ENCODE results near the gene ERN1. TPM values are rescaled to one million over a fixed set of nuclear protein-coding genes. Genes with fewer than 3 reads are reported as not detected.

Gene ERN1
- polyA plus RNA-seq, 3 donors: 11.0 to 27.5 (median 13.7) TPM

DNA sequence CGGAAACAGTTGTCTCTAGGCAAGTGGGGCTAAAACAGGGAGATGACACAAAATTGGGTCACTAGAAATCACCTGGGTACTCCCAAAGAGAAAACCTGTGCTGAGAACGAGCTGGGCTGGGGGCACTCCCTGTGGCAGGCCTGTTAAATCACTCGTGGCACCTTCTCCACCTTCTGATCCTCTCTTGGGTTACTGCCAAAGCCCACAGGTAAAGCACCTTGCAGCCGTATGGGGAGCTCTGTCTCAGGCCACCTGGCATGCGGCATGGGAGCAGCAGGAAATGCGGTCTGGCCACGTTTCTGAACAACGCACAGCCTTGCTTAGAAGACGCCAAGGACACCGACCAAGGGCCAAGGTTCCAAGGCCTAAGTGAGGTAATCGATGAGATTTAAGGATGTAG, 88.0 kb downstream of the ERN1 start:
- Mint-ChIP-seq H3K36me3 (peaks cover 86 to 88% of the 10 kb centered on the region in 2 donors), H3K9me3 (no peaks in the 10 kb centered on the region), H3K27ac (peak overlapping the region in 1 of 7 donors; percentile 31), H3K4me1 (no peaks in the 10 kb centered on the region), H3K4me3 (no peak overlapping the region), H3K27me3 (ENCODE audit: low read depth in 3 of 3) (no peaks in the 10 kb centered on the region)
- H3K79me2 ChIP-seq (ENCODE audit: insufficient read depth, low read length): no peaks in the 10 kb centered on the region
- no peak overlapping the region for H3K4me2 ChIP-seq (replicated peaks; ENCODE audit: extremely low read depth, low read length, poor library complexity, severe bottlenecking)
- no peak overlapping the region for H3K4me3 ChIP-seq (replicated peaks in 1 of 3; ENCODE audit: low read depth in 2 of 3, low read length in 3 of 3)
- no peak for DNase-seq
- TF ChIP-seq, protein P1, sequence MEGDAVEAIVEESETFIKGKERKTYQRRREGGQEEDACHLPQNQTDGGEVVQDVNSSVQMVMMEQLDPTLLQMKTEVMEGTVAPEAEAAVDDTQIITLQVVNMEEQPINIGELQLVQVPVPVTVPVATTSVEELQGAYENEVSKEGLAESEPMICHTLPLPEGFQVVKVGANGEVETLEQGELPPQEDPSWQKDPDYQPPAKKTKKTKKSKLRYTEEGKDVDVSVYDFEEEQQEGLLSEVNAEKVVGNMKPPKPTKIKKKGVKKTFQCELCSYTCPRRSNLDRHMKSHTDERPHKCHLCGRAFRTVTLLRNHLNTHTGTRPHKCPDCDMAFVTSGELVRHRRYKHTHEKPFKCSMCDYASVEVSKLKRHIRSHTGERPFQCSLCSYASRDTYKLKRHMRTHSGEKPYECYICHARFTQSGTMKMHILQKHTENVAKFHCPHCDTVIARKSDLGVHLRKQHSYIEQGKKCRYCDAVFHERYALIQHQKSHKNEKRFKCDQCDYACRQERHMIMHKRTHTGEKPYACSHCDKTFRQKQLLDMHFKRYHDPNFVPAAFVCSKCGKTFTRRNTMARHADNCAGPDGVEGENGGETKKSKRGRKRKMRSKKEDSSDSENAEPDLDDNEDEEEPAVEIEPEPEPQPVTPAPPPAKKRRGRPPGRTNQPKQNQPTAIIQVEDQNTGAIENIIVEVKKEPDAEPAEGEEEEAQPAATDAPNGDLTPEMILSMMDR (IDR thresholded peaks at IDR 0.05): no peak
- no peaks in the 10 kb centered on the region for H3K4me1 ChIP-seq (ENCODE audit: control insufficient read depth in 1 of 2, insufficient read depth in 2 of 2, low read length in 2 of 2)
- no peak overlapping the region for H2AFZ ChIP-seq (ENCODE audit: insufficient read depth, low read depth, low read length, poor library complexity, severe bottlenecking)
- peaks cover 81 to 96% of the 10 kb centered on the region in 2 donors for H3K36me3 ChIP-seq (replicated peaks in 1 of 2; ENCODE audit: control insufficient read depth in 1 of 2, insufficient read depth in 2 of 2, low read length in 2 of 2)
- H3K27ac ChIP-seq (ENCODE audit: low read depth in 1 of 2, low read length in 2 of 2): no peak overlapping the region
- intact Hi-C loops (cut with micrococcal nuclease): no loop called here
- no peaks in the 10 kb centered on the region for H3K9me3 ChIP-seq (replicated peaks in 1 of 2; ENCODE audit: control insufficient read depth in 1 of 2, insufficient read depth in 1 of 2, low read length in 2 of 2)
- H3K9ac ChIP-seq (ENCODE audit: insufficient read depth, low read length, poor library complexity, severe bottlenecking): no peak overlapping the region
- no peaks in the 10 kb centered on the region for H3K27me3 ChIP-seq (ENCODE audit: control insufficient read depth in 2 of 2, insufficient read depth in 2 of 2, low read length in 2 of 2)
- no peaks in the 10 kb centered on the region for H4K20me1 ChIP-seq (ENCODE audit: insufficient read depth, low read length)
- 71% methylated on average over 10 of the region's 11 CpGs for WGBS (ENCODE audit: insufficient coverage)

DNA sequence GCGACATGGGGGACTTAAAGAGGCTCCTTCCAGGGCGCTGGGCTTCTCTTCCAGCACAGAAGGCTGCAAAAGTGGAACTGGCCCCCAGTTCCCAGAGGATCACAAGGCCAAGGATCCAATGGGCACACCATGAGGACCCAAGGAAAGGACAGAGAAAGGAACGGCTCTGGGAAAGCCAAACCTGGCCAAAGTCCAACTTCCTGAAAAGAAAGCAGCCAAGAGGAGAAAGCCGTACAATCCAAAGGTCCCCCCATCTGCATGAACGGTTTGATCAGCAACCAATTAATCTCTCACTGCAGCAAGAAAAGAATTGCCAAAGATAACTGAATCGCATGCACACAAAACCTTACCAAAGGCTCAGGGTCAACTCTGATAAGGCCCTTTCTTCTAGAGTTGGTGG, 89.7 kb downstream of the ERN1 start:
- H3K27ac Mint-ChIP-seq: no peak overlapping the region
- WGBS (ENCODE audit: insufficient coverage): 91% methylated on average over 4 of the region's 6 CpGs
- H3K36me3 Mint-ChIP-seq: peaks cover 74 to 80% of the 10 kb centered on the region in 2 donors

More for the DNA sequence above, 89.7 kb downstream of the ERN1 start:
- DNase-seq: no peak
- TF ChIP-seq, protein P1 (IDR thresholded peaks at IDR 0.05): no peak
- Histone ChIP-seq H3K4me2 (replicated peaks; ENCODE audit: extremely low read depth, low read length, poor library complexity, severe bottlenecking) (no peak overlapping the region), H3K9ac (ENCODE audit: insufficient read depth, low read length, poor library complexity, severe bottlenecking) (no peak overlapping the region), H3K36me3 (replicated peaks in 1 of 2; ENCODE audit: control insufficient read depth in 1 of 2, insufficient read depth in 2 of 2, low read length in 2 of 2) (peaks cover 65 to 79% of the 10 kb centered on the region in 2 donors), H3K4me3 (replicated peaks in 1 of 3; ENCODE audit: low read depth in 2 of 3, low read length in 3 of 3) (no peak overlapping the region), H3K4me1 (ENCODE audit: control insufficient read depth in 1 of 2, insufficient read depth in 2 of 2, low read length in 2 of 2) (no peaks in the 10 kb centered on the region), H3K27me3 (ENCODE audit: control insufficient read depth in 2 of 2, insufficient read depth in 2 of 2, low read length in 2 of 2) (no peaks in the 10 kb centered on the region), H3K9me3 (replicated peaks in 1 of 2; ENCODE audit: control insufficient read depth in 1 of 2, insufficient read depth in 1 of 2, low read length in 2 of 2) (no peaks in the 10 kb centered on the region), H4K20me1 (ENCODE audit: insufficient read depth, low read length) (no peaks in the 10 kb centered on the region), H3K79me2 (ENCODE audit: insufficient read depth, low read length) (no peaks in the 10 kb centered on the region), H2AFZ (ENCODE audit: insufficient read depth, low read depth, low read length, poor library complexity, severe bottlenecking) (no peak overlapping the region), H3K27ac (ENCODE audit: low read depth in 1 of 2, low read length in 2 of 2) (no peak overlapping the region)
- intact Hi-C loops (cut with micrococcal nuclease): no loop called here
- H3K4me3 Mint-ChIP-seq: no peak overlapping the region
- no peaks in the 10 kb centered on the region for H3K4me1 Mint-ChIP-seq
- H3K9me3 Mint-ChIP-seq: no peaks in the 10 kb centered on the region
- H3K27me3 Mint-ChIP-seq (ENCODE audit: low read depth in 3 of 3): no peaks in the 10 kb centered on the region
